ENCODE data around the gene SECISBP2L. TPM values are rescaled to one million over a fixed set of nuclear protein-coding genes. Genes with fewer than 3 reads are reported as not detected.

Gene SECISBP2L
- total RNA-seq, 1 experiment from 2014 or later = 24.7 TPM

DNA sequence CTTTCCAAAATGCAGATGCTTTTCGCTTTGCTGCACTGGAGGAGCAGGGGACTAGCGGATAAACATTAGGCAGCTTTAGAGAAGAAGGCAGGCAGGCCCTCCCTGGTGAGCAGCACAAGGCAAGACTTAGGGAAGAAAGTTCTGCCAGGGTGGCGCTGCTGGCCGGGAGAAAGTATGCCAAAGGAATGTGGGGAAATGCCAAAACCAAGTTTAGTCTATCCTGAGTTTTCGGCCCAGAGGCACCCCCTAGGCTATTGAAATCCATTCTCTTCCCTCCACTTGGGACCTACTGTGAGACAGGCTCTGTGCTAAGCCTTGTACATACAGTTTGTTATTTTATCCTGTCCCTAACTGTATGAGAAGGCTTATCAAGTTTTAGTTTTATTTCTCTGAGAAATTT is 91.7 kb downstream of the SECISBP2L start:
- peak overlapping the region in 1 of 3 experiments; percentile 86; a peak in 2 of 7 replicates for H3K27ac Mint-ChIP-seq
- TF ChIP-seq, protein P1, sequence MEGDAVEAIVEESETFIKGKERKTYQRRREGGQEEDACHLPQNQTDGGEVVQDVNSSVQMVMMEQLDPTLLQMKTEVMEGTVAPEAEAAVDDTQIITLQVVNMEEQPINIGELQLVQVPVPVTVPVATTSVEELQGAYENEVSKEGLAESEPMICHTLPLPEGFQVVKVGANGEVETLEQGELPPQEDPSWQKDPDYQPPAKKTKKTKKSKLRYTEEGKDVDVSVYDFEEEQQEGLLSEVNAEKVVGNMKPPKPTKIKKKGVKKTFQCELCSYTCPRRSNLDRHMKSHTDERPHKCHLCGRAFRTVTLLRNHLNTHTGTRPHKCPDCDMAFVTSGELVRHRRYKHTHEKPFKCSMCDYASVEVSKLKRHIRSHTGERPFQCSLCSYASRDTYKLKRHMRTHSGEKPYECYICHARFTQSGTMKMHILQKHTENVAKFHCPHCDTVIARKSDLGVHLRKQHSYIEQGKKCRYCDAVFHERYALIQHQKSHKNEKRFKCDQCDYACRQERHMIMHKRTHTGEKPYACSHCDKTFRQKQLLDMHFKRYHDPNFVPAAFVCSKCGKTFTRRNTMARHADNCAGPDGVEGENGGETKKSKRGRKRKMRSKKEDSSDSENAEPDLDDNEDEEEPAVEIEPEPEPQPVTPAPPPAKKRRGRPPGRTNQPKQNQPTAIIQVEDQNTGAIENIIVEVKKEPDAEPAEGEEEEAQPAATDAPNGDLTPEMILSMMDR (conservative IDR thresholded peaks at IDR 0.05) = 0 out of 3 replicates have a peak, but pooled peaks have one; percentile 10
- H3K4me1 ChIP-seq (ENCODE audit: insufficient read depth, low read length) = peaks cover 3% of the 10 kb centered on the region; the same call in 1 of the 2 replicates

More for the DNA sequence above, 91.7 kb downstream of the SECISBP2L start:
- no peak overlapping the region for H3K18ac ChIP-seq (ENCODE audit: insufficient read length, low read depth, low read length)
- H3K79me1 ChIP-seq (ENCODE audit: insufficient read depth, low read depth, low read length, poor library complexity, severe bottlenecking) = no peaks in the 10 kb centered on the region
- no peak overlapping the region for H2BK20ac ChIP-seq (ENCODE audit: low read depth, low read length, poor library complexity, severe bottlenecking)
- H3T11ph ChIP-seq (ENCODE audit: low read length) = no peak overlapping the region
- H2AK5ac ChIP-seq (ENCODE audit: insufficient read length, low read length) = peak overlapping the region; percentile 12
- peaks cover 10 to 14% of the 10 kb centered on the region in 2 experiments for H3K4me1 Mint-ChIP-seq
- H2BK5ac ChIP-seq (ENCODE audit: insufficient read length, low read length) = no peak overlapping the region
- peak; percentile 60 for DNase-seq
- no peak overlapping the region for H3K9ac ChIP-seq (ENCODE audit: extremely low read depth, insufficient read length, low read length)
- no peaks in the 10 kb centered on the region for H3K9me3 Mint-ChIP-seq
- no peak overlapping the region for H2BK120ac ChIP-seq (ENCODE audit: low read depth, low read length, poor library complexity, severe bottlenecking)
- no peaks in the 10 kb centered on the region for H3K36me3 Mint-ChIP-seq (ENCODE audit: insufficient read depth in 1 of 3, low read depth in 3 of 3)
- H3K23me2 ChIP-seq (ENCODE audit: insufficient read length, low read depth, low read length, poor library complexity, severe bottlenecking) = no peaks in the 10 kb centered on the region
- H3K4me3 Mint-ChIP-seq = no peak overlapping the region
- no peaks in the 10 kb centered on the region for H3K9me3 ChIP-seq (ENCODE audit: control insufficient read depth, low read depth, low read length)
- no peak overlapping the region for H2AFZ ChIP-seq (ENCODE audit: low read length)
- no peak overlapping the region for H3K56ac ChIP-seq (ENCODE audit: insufficient read length, low read depth, low read length)
- H3K27me3 ChIP-seq (ENCODE audit: insufficient read depth, low read length) = no peaks in the 10 kb centered on the region
- H2BK15ac ChIP-seq (ENCODE audit: low read depth, low read length) = no peak overlapping the region
- H4K8ac ChIP-seq (replicated peaks; ENCODE audit: insufficient read length, low read depth, low read length) = no peak overlapping the region
- no peak overlapping the region for H3K4me2 ChIP-seq (ENCODE audit: insufficient read depth, insufficient read length, low read length)
- peaks cover 3% of the 10 kb centered on the region for H3K27me3 Mint-ChIP-seq (ENCODE audit: low read depth)
- no peak overlapping the region for H3K14ac ChIP-seq (ENCODE audit: insufficient read depth, low read length)
- whole genome bisulfite sequencing (ENCODE audit: extremely low coverage, insufficient read length, low lambda C conversion rate) = no CpG with 5 or more reads among the region's 5 CpGs
- H3K4ac ChIP-seq (ENCODE audit: low read depth, low read length) = no peak overlapping the region
- H4K91ac ChIP-seq (ENCODE audit: insufficient read length, low read depth, low read length) = no peak overlapping the region
- no peak overlapping the region for H3K23ac ChIP-seq (ENCODE audit: insufficient read length, low read depth, low read length)
- H2BK12ac ChIP-seq (ENCODE audit: insufficient read length, low read depth, low read length) = no peak overlapping the region
- H3K79me2 ChIP-seq (ENCODE audit: insufficient read depth, low read length) = no peaks in the 10 kb centered on the region
- no peak overlapping the region for H4K5ac ChIP-seq (ENCODE audit: insufficient read length, low read depth, low read length)
- H4K20me1 ChIP-seq (ENCODE audit: control insufficient read depth, insufficient read depth, insufficient read length) = no peaks in the 10 kb centered on the region
- H3K27ac ChIP-seq (ENCODE audit: insufficient read length, low read depth, low read length) = no peak overlapping the region

Data from H9 (cell line).